ENCODE results near the gene CCT5.
A peak's percentile ranks its signal among the peaks of the same experiment; 100 is the strongest.
"Not testable (repeated sequence)": the region's sequence is repeated elsewhere in the genome, so short reads cannot be mapped to it uniquely, and the experiment has no call there.

Gene CCT5

GRCh38 chr5:10266839-10267238 is 16.8 kb downstream of the CCT5 start:
- no peak for DNase-seq

GRCh38 chr5:10268100-10268499 is 18.0 kb downstream of the CCT5 start:
- in situ Hi-C loops (cut with HindIII; ENCODE audit: low pct_ligation_motif_present, low pct_unique_long_range_greater_than_20kb, low sequenced_read_pairs) = no loop called here
- no peak for DNase-seq

More at GRCh38 chr5:10266839-10267238, 16.8 kb downstream of the CCT5 start:
- in situ Hi-C loops (cut with HindIII; ENCODE audit: low pct_ligation_motif_present, low pct_unique_long_range_greater_than_20kb, low sequenced_read_pairs) = no loop called here

- no peak for DNase-seq
- in situ Hi-C loops (cut with HindIII; ENCODE audit: low pct_ligation_motif_present, low pct_unique_long_range_greater_than_20kb, low sequenced_read_pairs) = no loop called here
These were observed 22.2 kb downstream of the CCT5 start for GRCh38 chr5:10272053-10272874.

DNA sequence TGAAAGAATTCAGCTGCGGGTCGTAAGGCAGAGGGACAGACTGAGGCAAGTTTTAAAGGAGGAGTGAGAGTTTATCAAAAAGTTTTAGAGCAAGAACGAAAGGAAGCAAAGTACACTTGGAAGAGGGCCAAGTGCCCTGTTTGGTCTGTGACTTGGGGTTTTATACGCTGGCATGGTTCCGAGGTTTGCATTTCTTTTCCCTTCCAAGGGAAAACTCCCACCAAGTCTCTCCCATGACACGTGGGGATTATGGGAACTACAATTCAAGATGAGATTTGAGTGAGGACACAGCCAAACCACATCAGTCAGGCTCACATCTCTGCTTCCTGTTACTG is 22.8 kb downstream of the CCT5 start:
- in situ Hi-C loops (cut with HindIII; ENCODE audit: low pct_ligation_motif_present, low pct_unique_long_range_greater_than_20kb, low sequenced_read_pairs); DNase-seq: not testable (repeated sequence)

GRCh38 chr5:10275460-10275859 is 25.4 kb downstream of the CCT5 start:
- DNase-seq = no peak
- in situ Hi-C loops (cut with HindIII; ENCODE audit: low pct_ligation_motif_present, low pct_unique_long_range_greater_than_20kb, low sequenced_read_pairs) = no loop called here

DNA sequence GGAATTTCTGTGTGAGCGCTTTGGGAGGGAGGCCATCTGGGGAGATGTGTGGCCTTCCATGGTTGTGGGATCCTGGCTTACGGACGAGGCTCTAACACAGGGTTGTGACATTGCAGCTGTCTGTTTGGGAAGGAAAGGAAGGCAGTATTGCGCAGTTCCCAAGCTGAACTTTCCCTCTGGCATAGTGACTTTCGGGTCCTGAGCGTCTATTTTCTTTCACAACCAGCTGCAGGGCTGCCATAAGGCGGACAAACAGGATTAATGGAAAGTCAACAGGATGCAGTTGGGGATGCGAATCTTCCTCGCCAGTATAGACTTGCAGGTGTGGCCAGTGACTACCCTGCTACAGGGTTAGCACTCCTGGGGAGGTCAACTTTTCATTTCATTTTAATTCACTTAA is 25.9 kb downstream of the CCT5 start:
- in situ Hi-C loops (cut with HindIII; ENCODE audit: low pct_ligation_motif_present, low pct_unique_long_range_greater_than_20kb, low sequenced_read_pairs) = no loop called here

GRCh38 chr5:10276691-10277090 is 26.6 kb downstream of the CCT5 start:
- DNase-seq = no peak
- in situ Hi-C loops (cut with HindIII; ENCODE audit: low pct_ligation_motif_present, low pct_unique_long_range_greater_than_20kb, low sequenced_read_pairs) = no loop called here

More for the DNA sequence above, 25.9 kb downstream of the CCT5 start:
- no peak for DNase-seq

DNA sequence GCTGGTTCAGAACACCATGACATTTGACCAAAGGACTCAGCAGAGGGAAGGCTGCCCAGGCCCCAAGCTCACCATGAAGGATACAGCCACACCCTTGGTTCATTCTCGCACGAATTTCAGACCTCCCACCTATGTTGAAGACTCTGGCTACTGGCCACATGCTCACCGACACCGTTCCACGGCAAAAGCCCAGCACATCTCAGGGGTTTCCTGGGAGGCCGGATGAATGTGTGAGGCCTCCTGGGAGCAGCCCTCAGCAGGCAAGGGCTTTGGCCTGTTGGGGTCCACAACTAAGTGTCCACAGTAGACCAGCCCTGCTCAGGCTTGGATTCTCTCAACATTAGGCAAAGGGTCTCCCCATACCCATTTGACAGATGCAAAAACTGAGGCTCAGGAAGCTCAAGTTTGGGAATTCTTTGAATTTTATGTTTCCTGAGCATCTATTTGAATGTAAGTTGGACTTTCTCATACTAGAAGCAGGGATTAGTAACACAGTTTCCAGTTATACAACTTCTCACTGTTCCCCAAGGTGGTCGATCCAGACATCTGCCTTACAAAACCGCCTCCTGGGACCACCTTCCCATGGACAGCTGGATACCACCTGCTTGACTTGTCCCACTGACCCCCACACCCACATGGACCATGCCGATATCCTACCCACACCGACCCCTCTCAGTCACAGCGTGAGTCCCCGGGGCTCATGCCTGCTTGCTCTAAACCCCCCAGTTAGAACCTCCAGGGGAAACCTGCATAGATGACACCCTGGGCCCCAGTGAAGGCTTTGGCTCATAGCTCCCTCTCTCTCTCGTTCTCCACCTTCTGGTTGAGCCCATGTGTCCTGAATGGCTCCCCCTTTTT is 27.9 kb downstream of the CCT5 start:
- in situ Hi-C loops (cut with HindIII; ENCODE audit: low pct_ligation_motif_present, low pct_unique_long_range_greater_than_20kb, low sequenced_read_pairs) = no loop called here
- DNase-seq = no peak

DNA sequence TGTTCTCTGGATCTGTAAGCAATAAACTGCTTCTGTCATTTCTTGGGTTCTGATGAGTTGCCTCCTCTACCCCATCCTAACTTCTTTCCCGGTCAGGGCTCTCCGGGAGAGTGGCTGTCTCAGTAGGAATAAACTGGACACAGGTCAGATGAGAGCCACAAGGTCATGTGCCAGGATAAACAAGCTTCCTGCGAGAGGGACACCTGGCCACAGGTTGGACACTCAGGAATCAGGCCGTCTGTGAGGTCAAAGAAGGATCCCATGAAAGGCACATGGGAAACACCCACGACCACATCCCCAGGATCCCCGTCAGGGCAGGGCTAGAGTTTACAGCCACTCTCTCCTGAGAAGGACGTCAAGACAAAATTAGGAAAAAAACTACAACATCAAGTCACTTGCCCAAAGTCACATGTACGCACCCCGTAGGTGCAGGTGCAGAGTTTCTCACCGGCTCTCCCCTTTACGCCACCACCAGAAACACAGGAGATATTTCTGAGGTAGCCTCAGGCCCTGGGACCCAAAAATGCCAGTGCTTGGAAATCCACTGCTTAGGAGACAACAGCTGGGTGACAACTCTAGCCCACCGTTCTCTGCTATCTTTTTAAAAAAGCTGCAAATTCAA is 28.7 kb downstream of the CCT5 start:
- in situ Hi-C loops (cut with HindIII; ENCODE audit: low pct_ligation_motif_present, low pct_unique_long_range_greater_than_20kb, low sequenced_read_pairs) = no loop called here
- no peak for DNase-seq

- no peak for DNase-seq
- in situ Hi-C loops (cut with HindIII; ENCODE audit: low pct_ligation_motif_present, low pct_unique_long_range_greater_than_20kb, low sequenced_read_pairs) = no loop called here
These were observed 29.2 kb downstream of the CCT5 start for GRCh38 chr5:10279328-10279727.

- in situ Hi-C loops (cut with HindIII; ENCODE audit: low pct_ligation_motif_present, low pct_unique_long_range_greater_than_20kb, low sequenced_read_pairs) = no loop called here
These were observed 30.0 kb downstream of the CCT5 start for GRCh38 chr5:10279925-10280720.

DNA sequence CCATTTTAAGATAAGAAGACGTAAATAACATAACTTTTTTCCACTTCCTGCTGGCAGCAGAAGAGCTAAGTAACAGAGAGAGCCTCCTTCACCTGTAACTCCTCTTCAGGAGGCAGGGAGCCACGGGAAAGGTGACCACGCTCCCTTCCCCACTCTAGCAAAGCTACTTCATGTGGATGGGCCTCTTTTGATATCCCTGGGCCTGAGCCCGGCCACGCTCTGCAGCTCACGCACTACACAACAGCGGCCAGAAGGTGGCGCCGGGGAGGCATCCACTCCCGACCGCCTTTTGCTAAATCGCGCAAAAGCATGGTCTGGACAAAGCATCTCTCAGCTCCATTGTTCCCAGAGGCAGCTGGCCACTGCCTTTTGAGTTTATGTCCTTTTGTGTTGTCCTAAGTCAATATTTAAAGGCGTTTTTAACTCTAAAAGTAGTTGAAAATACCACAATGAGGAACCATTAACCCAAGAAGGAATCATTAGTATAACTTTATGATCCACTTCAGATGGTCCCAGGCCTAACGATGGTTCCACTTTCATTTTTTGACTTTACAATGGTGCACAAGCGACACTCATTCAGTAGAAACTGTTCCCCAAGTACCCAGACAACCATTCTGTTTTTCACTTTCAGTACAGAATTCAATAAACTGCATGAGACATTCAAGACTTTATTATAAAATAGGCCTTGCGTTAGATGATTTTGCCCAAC is 34.0 kb downstream of the CCT5 start:
- peak; percentile 64 for DNase-seq
- in situ Hi-C loops (cut with HindIII; ENCODE audit: low pct_ligation_motif_present, low pct_unique_long_range_greater_than_20kb, low sequenced_read_pairs) = no loop called here

More at GRCh38 chr5:10279925-10280720, 30.0 kb downstream of the CCT5 start:
- DNase-seq = no peak

- in situ Hi-C loops (cut with HindIII; ENCODE audit: low pct_ligation_motif_present, low pct_unique_long_range_greater_than_20kb, low sequenced_read_pairs); DNase-seq: not testable (repeated sequence)
These were observed 35.3 kb downstream of the CCT5 start for GRCh38 chr5:10285362-10285761.

- in situ Hi-C loops (cut with HindIII; ENCODE audit: low pct_ligation_motif_present, low pct_unique_long_range_greater_than_20kb, low sequenced_read_pairs) = no loop called here
- no peak for DNase-seq
These were observed 36.2 kb downstream of the CCT5 start for GRCh38 chr5:10286162-10286861.

DNA sequence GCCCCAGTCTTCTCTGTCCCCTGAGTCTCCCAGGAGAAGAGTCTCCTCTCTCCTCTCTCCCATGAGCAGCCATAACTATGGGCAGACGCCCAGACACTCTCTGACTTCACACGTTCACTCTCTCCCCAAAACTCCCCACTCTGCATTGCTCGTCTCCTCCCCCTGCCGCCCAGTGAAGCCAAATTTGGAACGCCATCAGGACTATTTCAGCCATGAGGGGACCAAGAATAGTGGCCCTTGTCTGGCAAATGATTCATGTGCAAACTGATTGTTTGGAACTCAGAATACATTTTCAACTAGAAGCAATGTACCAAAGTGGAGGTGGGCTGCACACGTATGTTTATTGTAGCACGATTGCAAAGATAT is 36.8 kb downstream of the CCT5 start:
- in situ Hi-C loops (cut with HindIII; ENCODE audit: low pct_ligation_motif_present, low pct_unique_long_range_greater_than_20kb, low sequenced_read_pairs) = no loop called here

DNA sequence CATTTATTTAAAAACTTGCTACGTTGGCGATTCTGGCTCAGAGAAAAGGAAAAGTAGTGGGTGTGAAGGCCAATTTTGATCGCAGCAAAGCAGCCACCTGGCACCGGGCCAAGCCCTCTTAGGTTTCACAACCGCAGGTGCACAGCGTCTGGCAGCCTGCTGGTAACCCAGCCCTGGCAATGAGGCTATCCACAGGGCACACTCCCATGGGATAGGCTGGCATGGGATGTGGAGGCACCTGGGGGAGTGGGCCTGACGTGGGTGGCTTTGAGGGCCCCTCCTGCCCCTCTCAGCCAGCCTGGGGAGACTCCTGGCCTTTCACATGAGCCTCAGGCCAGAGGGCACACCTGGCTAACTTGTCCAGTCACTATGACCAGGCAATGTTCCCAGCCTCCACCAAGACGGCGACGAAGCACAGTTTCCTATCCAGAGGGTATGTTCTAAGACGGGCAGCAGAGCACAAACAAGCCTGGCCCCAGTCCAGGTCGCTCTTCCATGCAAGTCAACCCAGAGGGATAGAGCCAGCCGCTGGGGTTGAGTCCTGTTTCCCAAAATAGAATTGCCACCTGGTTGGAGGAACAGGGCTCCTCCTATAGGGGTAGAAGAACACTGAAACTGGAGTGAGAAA is 38.6 kb downstream of the CCT5 start:
- in situ Hi-C loops (cut with HindIII; ENCODE audit: low pct_ligation_motif_present, low pct_unique_long_range_greater_than_20kb, low sequenced_read_pairs) = no loop called here
- peak; percentile 68 for DNase-seq

More for the DNA sequence above, 36.8 kb downstream of the CCT5 start:
- DNase-seq = no peak

DNA sequence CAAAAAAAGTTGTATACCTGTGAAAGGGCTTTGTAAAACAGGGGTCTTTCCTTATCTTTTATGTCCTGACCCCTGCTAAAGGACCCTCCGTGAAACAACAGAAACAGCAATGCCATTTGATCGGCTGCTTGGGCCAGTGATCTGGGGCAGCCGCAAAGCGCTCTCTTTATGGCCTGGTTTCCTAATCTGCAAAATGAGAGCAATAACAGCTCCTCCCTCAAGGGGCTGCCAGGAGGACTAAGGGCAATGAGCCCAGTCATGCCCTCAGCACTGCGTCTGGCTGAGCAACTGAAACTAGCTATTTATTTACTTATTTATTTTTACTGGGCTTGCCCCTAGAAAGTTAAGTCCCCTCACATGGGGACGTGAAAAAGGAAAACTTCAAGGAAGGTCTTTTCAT is 39.3 kb downstream of the CCT5 start:
- no peak for DNase-seq
- in situ Hi-C loops (cut with HindIII; ENCODE audit: low pct_ligation_motif_present, low pct_unique_long_range_greater_than_20kb, low sequenced_read_pairs) = no loop called here
